ENCODE data around the gene SPANXD.
"Not testable (repeated sequence)": the region's sequence is repeated elsewhere in the genome, so short reads cannot be mapped to it uniquely, and the experiment has no call there.

SPANXD gene

GRCh38 chrX:141698639-141699038, at the start of gene SPANXD:
Gene SPANXD, minus strand, starts transcription at chrX:141698739. Its CDS starts 334 bp downstream, at chrX:141698405.
- POLR2A ChIA-PET (ENCODE audit: low non-redundant PET); CTCF ChIA-PET; DNase-seq (ENCODE audit: low spot score); H3K27ac ChIP-seq: not testable (repeated sequence)

GRCh38 chrX:141742666-141743065, 44.1 kb upstream of the SPANXD start:
- POLR2A ChIA-PET (ENCODE audit: low non-redundant PET) = no interaction called here

GRCh38 chrX:141736656-141737055, 38.1 kb upstream of the SPANXD start:
- no peak for DNase-seq (ENCODE audit: low spot score)
- no peak overlapping the region for H3K27ac ChIP-seq
- ChIA-PET CTCF (no interaction called here), POLR2A (ENCODE audit: low non-redundant PET) (no interaction called here)
- no peak for TF ChIP-seq CTCF (conservative IDR thresholded peaks at IDR 0.05; ENCODE audit: low read depth)

More at GRCh38 chrX:141742666-141743065, 44.1 kb upstream of the SPANXD start:
- CTCF ChIA-PET = no interaction called here
- no peak overlapping the region for H3K27ac ChIP-seq
- no peak for DNase-seq (ENCODE audit: low spot score)
- TF ChIP-seq CTCF (conservative IDR thresholded peaks at IDR 0.05; ENCODE audit: low read depth) = no peak

GRCh38 chrX:141733371-141733770, 34.8 kb upstream of the SPANXD start:
- no peak overlapping the region for H3K27ac ChIP-seq
- no peak for DNase-seq (ENCODE audit: low spot score)
- ChIA-PET POLR2A (ENCODE audit: low non-redundant PET) (no interaction called here), CTCF (no interaction called here)
- TF ChIP-seq CTCF (conservative IDR thresholded peaks at IDR 0.05; ENCODE audit: low read depth) = no peak

- no peak for TF ChIP-seq CTCF (conservative IDR thresholded peaks at IDR 0.05; ENCODE audit: low read depth)
- CTCF ChIA-PET = no interaction called here
- POLR2A ChIA-PET (ENCODE audit: low non-redundant PET) = no interaction called here
- DNase-seq (ENCODE audit: low spot score) = peak; percentile 10
- no peak overlapping the region for H3K27ac ChIP-seq
These were observed 33.5 kb upstream of the SPANXD start for GRCh38 chrX:141732031-141732430.

GRCh38 chrX:141724186-141724585, 25.6 kb upstream of the SPANXD start:
- CTCF ChIA-PET = no interaction called here
- no peak for DNase-seq (ENCODE audit: low spot score)
- POLR2A ChIA-PET (ENCODE audit: low non-redundant PET) = no interaction called here
- TF ChIP-seq CTCF (conservative IDR thresholded peaks at IDR 0.05; ENCODE audit: low read depth) = no peak
- no peak overlapping the region for H3K27ac ChIP-seq

- H3K27ac ChIP-seq = no peak overlapping the region
- ChIA-PET CTCF (no interaction called here), POLR2A (ENCODE audit: low non-redundant PET) (no interaction called here)
- no peak for TF ChIP-seq CTCF (conservative IDR thresholded peaks at IDR 0.05; ENCODE audit: low read depth)
- no peak for DNase-seq (ENCODE audit: low spot score)
These were observed 16.1 kb upstream of the SPANXD start for GRCh38 chrX:141714680-141715079.
